ENCODE measurements around the gene GABRE.

GABRE gene

GRCh38 chrX:151966236-151966635, 8.2 kb downstream of the GABRE start:
- no CpG with 5 or more reads among the region's 6 CpGs for WGBS (ENCODE audit: extremely low coverage, insufficient coverage, low lambda C conversion rate)

GRCh38 chrX:151962034-151962433, 12.4 kb downstream of the GABRE start:
- H4K5ac ChIP-seq (ENCODE audit: low read length), result no peak overlapping the region
- no peaks in the 10 kb centered on the region for H3K79me1 ChIP-seq (ENCODE audit: low read length)
- no peak overlapping the region for H3K9ac ChIP-seq (ENCODE audit: low read length)
- no peak overlapping the region for H3K18ac ChIP-seq (ENCODE audit: low read length)
- no peak overlapping the region for H3K4ac ChIP-seq (ENCODE audit: low read depth, low read length)
- no peak overlapping the region for H2BK5ac ChIP-seq (ENCODE audit: low read length)
- no CpG with 5 or more reads among the region's 5 CpGs for WGBS (ENCODE audit: extremely low coverage, insufficient coverage, low lambda C conversion rate)
- H3K56ac ChIP-seq (ENCODE audit: low read length), result no peak overlapping the region
- H3K4me2 ChIP-seq (ENCODE audit: low read length), result no peak overlapping the region
- no peak for DNase-seq
- H3K23ac ChIP-seq (ENCODE audit: low read length), result no peak overlapping the region
- no peaks in the 10 kb centered on the region for H3K79me2 ChIP-seq (ENCODE audit: control insufficient read depth, insufficient read depth, low read length)
- no peak overlapping the region for H2BK15ac ChIP-seq (replicated peaks; ENCODE audit: low read depth)
- H3K36me3 ChIP-seq (ENCODE audit: control insufficient read depth, insufficient read depth, low read length), result no peaks in the 10 kb centered on the region
- no peak overlapping the region for H2AK5ac ChIP-seq (ENCODE audit: low read length)
- H3K27me3 ChIP-seq (ENCODE audit: insufficient read depth, low read length, poor library complexity), result no peaks in the 10 kb centered on the region
- no peaks in the 10 kb centered on the region for H3K4me1 ChIP-seq (ENCODE audit: control insufficient read depth, low read depth, low read length)
- no peak overlapping the region for H4K8ac ChIP-seq (ENCODE audit: low read depth, low read length)
- H2BK120ac ChIP-seq (ENCODE audit: low read depth, low read length), result no peak overlapping the region
- H3K4me3 ChIP-seq (ENCODE audit: low read length), result no peak overlapping the region
- H3K27ac ChIP-seq (ENCODE audit: low read depth, low read length), result no peak overlapping the region

More at GRCh38 chrX:151966236-151966635, 8.2 kb downstream of the GABRE start:
- H3K4ac ChIP-seq (ENCODE audit: low read depth, low read length), result no peak overlapping the region
- H3K18ac ChIP-seq (ENCODE audit: low read length), result no peak overlapping the region
- H3K36me3 ChIP-seq (ENCODE audit: control insufficient read depth, insufficient read depth, low read length), result no peaks in the 10 kb centered on the region
- no peaks in the 10 kb centered on the region for H3K79me1 ChIP-seq (ENCODE audit: low read length)
- no peak overlapping the region for H4K8ac ChIP-seq (ENCODE audit: low read depth, low read length)
- H4K5ac ChIP-seq (ENCODE audit: low read length), result no peak overlapping the region
- no peak overlapping the region for H3K23ac ChIP-seq (ENCODE audit: low read length)
- H2BK15ac ChIP-seq (replicated peaks; ENCODE audit: low read depth), result no peak overlapping the region
- no peaks in the 10 kb centered on the region for H3K4me1 ChIP-seq (ENCODE audit: control insufficient read depth, low read depth, low read length)
- H3K27ac ChIP-seq (ENCODE audit: low read depth, low read length), result no peak overlapping the region
- no peak overlapping the region for H3K9ac ChIP-seq (ENCODE audit: low read length)
- no peaks in the 10 kb centered on the region for H3K79me2 ChIP-seq (ENCODE audit: control insufficient read depth, insufficient read depth, low read length)
- no peak for DNase-seq
- H2BK5ac ChIP-seq (ENCODE audit: low read length), result no peak overlapping the region
- no peak overlapping the region for H2AK5ac ChIP-seq (ENCODE audit: low read length)
- H3K56ac ChIP-seq (ENCODE audit: low read length), result no peak overlapping the region
- H3K4me2 ChIP-seq (ENCODE audit: low read length), result no peak overlapping the region
- no peak overlapping the region for H2BK120ac ChIP-seq (ENCODE audit: low read depth, low read length)
- H3K27me3 ChIP-seq (ENCODE audit: insufficient read depth, low read length, poor library complexity), result no peaks in the 10 kb centered on the region
- H3K4me3 ChIP-seq (ENCODE audit: low read length), result no peak overlapping the region

GRCh38 chrX:151958101-151958500, 16.4 kb downstream of the GABRE start:
- no peak overlapping the region for H3K4ac ChIP-seq (ENCODE audit: low read depth, low read length)
- H2BK15ac ChIP-seq (replicated peaks; ENCODE audit: low read depth), result no peak overlapping the region
- no peaks in the 10 kb centered on the region for H3K79me1 ChIP-seq (ENCODE audit: low read length)
- H3K4me3 ChIP-seq (ENCODE audit: low read length), result no peak overlapping the region
- H2BK5ac ChIP-seq (ENCODE audit: low read length), result no peak overlapping the region
- H4K5ac ChIP-seq (ENCODE audit: low read length), result no peak overlapping the region
- H3K27ac ChIP-seq (ENCODE audit: low read depth, low read length), result no peak overlapping the region
- no peak overlapping the region for H3K9ac ChIP-seq (ENCODE audit: low read length)
- no peak overlapping the region for H2BK120ac ChIP-seq (ENCODE audit: low read depth, low read length)
- no peaks in the 10 kb centered on the region for H3K27me3 ChIP-seq (ENCODE audit: insufficient read depth, low read length, poor library complexity)
- H3K79me2 ChIP-seq (ENCODE audit: control insufficient read depth, insufficient read depth, low read length), result no peaks in the 10 kb centered on the region
- no peak overlapping the region for H3K4me2 ChIP-seq (ENCODE audit: low read length)
- WGBS (ENCODE audit: extremely low coverage, insufficient coverage, low lambda C conversion rate), result no CpG with 5 or more reads among the region's 4 CpGs
- no peak overlapping the region for H4K8ac ChIP-seq (ENCODE audit: low read depth, low read length)
- H3K56ac ChIP-seq (ENCODE audit: low read length), result no peak overlapping the region
- H3K23ac ChIP-seq (ENCODE audit: low read length), result no peak overlapping the region
- DNase-seq, result no peak
- H3K4me1 ChIP-seq (ENCODE audit: control insufficient read depth, low read depth, low read length), result no peaks in the 10 kb centered on the region
- no peaks in the 10 kb centered on the region for H3K36me3 ChIP-seq (ENCODE audit: control insufficient read depth, insufficient read depth, low read length)
- no peak overlapping the region for H3K18ac ChIP-seq (ENCODE audit: low read length)
- no peak overlapping the region for H2AK5ac ChIP-seq (ENCODE audit: low read length)

GRCh38 chrX:151954730-151955129, 19.7 kb downstream of the GABRE start:
- Histone ChIP-seq H3K4me3 (ENCODE audit: low read length) (no peak overlapping the region), H3K27me3 (ENCODE audit: insufficient read depth, low read length, poor library complexity) (no peaks in the 10 kb centered on the region), H3K4me1 (ENCODE audit: control insufficient read depth, low read depth, low read length) (no peaks in the 10 kb centered on the region), H2BK15ac (replicated peaks; ENCODE audit: low read depth) (no peak overlapping the region), H3K79me1 (ENCODE audit: low read length) (no peaks in the 10 kb centered on the region), H3K23ac (ENCODE audit: low read length) (no peak overlapping the region), H3K4me2 (ENCODE audit: low read length) (no peak overlapping the region), H4K5ac (ENCODE audit: low read length) (no peak overlapping the region), H3K27ac (ENCODE audit: low read depth, low read length) (no peak overlapping the region), H3K56ac (ENCODE audit: low read length) (no peak overlapping the region), H4K8ac (ENCODE audit: low read depth, low read length) (no peak overlapping the region), H3K4ac (ENCODE audit: low read depth, low read length) (no peak overlapping the region), H3K79me2 (ENCODE audit: control insufficient read depth, insufficient read depth, low read length) (no peaks in the 10 kb centered on the region), H3K18ac (ENCODE audit: low read length) (no peak overlapping the region), H3K36me3 (ENCODE audit: control insufficient read depth, insufficient read depth, low read length) (no peaks in the 10 kb centered on the region), H2BK120ac (ENCODE audit: low read depth, low read length) (no peak overlapping the region), H3K9ac (ENCODE audit: low read length) (no peak overlapping the region), H2AK5ac (ENCODE audit: low read length) (no peak overlapping the region), H2BK5ac (ENCODE audit: low read length) (no peak overlapping the region)
- no CpG with 5 or more reads among the region's 15 CpGs for WGBS (ENCODE audit: extremely low coverage, insufficient coverage, low lambda C conversion rate)
- DNase-seq, result no peak

GRCh38 chrX:151938172-151938571, 36.3 kb downstream of the GABRE start:
- H3K56ac ChIP-seq (ENCODE audit: low read length), result no peak overlapping the region
- H4K8ac ChIP-seq (ENCODE audit: low read depth, low read length), result no peak overlapping the region
- H3K27me3 ChIP-seq (ENCODE audit: insufficient read depth, low read length, poor library complexity), result no peaks in the 10 kb centered on the region
- H3K79me2 ChIP-seq (ENCODE audit: control insufficient read depth, insufficient read depth, low read length), result no peaks in the 10 kb centered on the region
- DNase-seq, result no peak
- H3K4me2 ChIP-seq (ENCODE audit: low read length), result no peak overlapping the region
- H2BK15ac ChIP-seq (replicated peaks; ENCODE audit: low read depth), result no peak overlapping the region
- no peaks in the 10 kb centered on the region for H3K79me1 ChIP-seq (ENCODE audit: low read length)
- no peak overlapping the region for H3K23ac ChIP-seq (ENCODE audit: low read length)
- H2BK5ac ChIP-seq (ENCODE audit: low read length), result no peak overlapping the region
- no peak overlapping the region for H2AK5ac ChIP-seq (ENCODE audit: low read length)
- H3K9ac ChIP-seq (ENCODE audit: low read length), result no peak overlapping the region
- H3K27ac ChIP-seq (ENCODE audit: low read depth, low read length), result no peak overlapping the region
- no peaks in the 10 kb centered on the region for H3K4me1 ChIP-seq (ENCODE audit: control insufficient read depth, low read depth, low read length)
- H3K4me3 ChIP-seq (ENCODE audit: low read length), result no peak overlapping the region
- H3K18ac ChIP-seq (ENCODE audit: low read length), result no peak overlapping the region
- H3K36me3 ChIP-seq (ENCODE audit: control insufficient read depth, insufficient read depth, low read length), result no peaks in the 10 kb centered on the region
- H3K4ac ChIP-seq (ENCODE audit: low read depth, low read length), result no peak overlapping the region
- no peak overlapping the region for H2BK120ac ChIP-seq (ENCODE audit: low read depth, low read length)
- H4K5ac ChIP-seq (ENCODE audit: low read length), result no peak overlapping the region

- Histone ChIP-seq H3K4ac (ENCODE audit: low read depth, low read length) (no peak overlapping the region), H3K27me3 (ENCODE audit: insufficient read depth, low read length, poor library complexity) (no peaks in the 10 kb centered on the region), H3K4me3 (ENCODE audit: low read length) (no peak overlapping the region), H2AK5ac (ENCODE audit: low read length) (no peak overlapping the region), H3K36me3 (ENCODE audit: control insufficient read depth, insufficient read depth, low read length) (no peaks in the 10 kb centered on the region), H3K27ac (ENCODE audit: low read depth, low read length) (no peak overlapping the region), H2BK120ac (ENCODE audit: low read depth, low read length) (no peak overlapping the region), H3K9ac (ENCODE audit: low read length) (no peak overlapping the region), H3K79me1 (ENCODE audit: low read length) (no peaks in the 10 kb centered on the region), H4K5ac (ENCODE audit: low read length) (no peak overlapping the region), H3K56ac (ENCODE audit: low read length) (no peak overlapping the region), H3K18ac (ENCODE audit: low read length) (no peak overlapping the region), H2BK15ac (replicated peaks; ENCODE audit: low read depth) (no peak overlapping the region), H3K79me2 (ENCODE audit: control insufficient read depth, insufficient read depth, low read length) (no peaks in the 10 kb centered on the region), H3K4me1 (ENCODE audit: control insufficient read depth, low read depth, low read length) (no peaks in the 10 kb centered on the region), H3K23ac (ENCODE audit: low read length) (no peak overlapping the region), H3K4me2 (ENCODE audit: low read length) (no peak overlapping the region), H2BK5ac (ENCODE audit: low read length) (no peak overlapping the region), H4K8ac (ENCODE audit: low read depth, low read length) (no peak overlapping the region)
- no peak for DNase-seq
- no CpG with 5 or more reads among the region's 1 CpG for WGBS (ENCODE audit: extremely low coverage, insufficient coverage, low lambda C conversion rate)
Observed at GRCh38 chrX:151935358-151935757, 39.1 kb downstream of the GABRE start.
